Dedifferentiated amniotic fluid mesenchymal stem cell (primary cell): ENCODE measurements around the gene ANKS1B.
A peak's percentile ranks its signal among the peaks of the same experiment; 100 is the strongest.

Experiments used
- DNase-seq: peaks from one replicate; pipeline ENCODE4 v3.0.0-alpha.2; 2016; ENCODE audit errors: extremely low spot score

ANKS1B gene

GRCh38 chr12:98771811-98772752 lies 1212.7 kb downstream of the ANKS1B start:
- no peak for DNase-seq

- no peak for DNase-seq
These were observed 1214.5 kb downstream of the ANKS1B start for GRCh38 chr12:98770230-98770629.

- DNase-seq, result no peak
These were observed 1215.7 kb downstream of the ANKS1B start for GRCh38 chr12:98769068-98769467.

- no peak for DNase-seq
These were observed 1217.5 kb downstream of the ANKS1B start for GRCh38 chr12:98767248-98767647.

GRCh38 chr12:98763656-98764055 lies 1221.1 kb downstream of the ANKS1B start:
- DNase-seq, result no peak

- no peak for DNase-seq
These were observed 1226.4 kb downstream of the ANKS1B start for GRCh38 chr12:98758331-98758730.

GRCh38 chr12:98757455-98757854 lies 1227.3 kb downstream of the ANKS1B start:
- DNase-seq, result no peak

GRCh38 chr12:98755855-98756254 lies 1228.9 kb downstream of the ANKS1B start:
- peak; percentile 57 for DNase-seq

- DNase-seq, result peak; percentile 25
These were observed 1230.6 kb downstream of the ANKS1B start for GRCh38 chr12:98754095-98754494.

GRCh38 chr12:98752726-98753125 lies 1232.0 kb downstream of the ANKS1B start:
- peak; percentile 41 for DNase-seq

- no peak for DNase-seq
These were observed 1233.1 kb downstream of the ANKS1B start for GRCh38 chr12:98751580-98752115.

- DNase-seq, result no peak
These were observed 1234.2 kb downstream of the ANKS1B start for GRCh38 chr12:98750511-98750910.

- DNase-seq, result no peak
These were observed 1236.3 kb downstream of the ANKS1B start for GRCh38 chr12:98748463-98748862.

GRCh38 chr12:98745578-98746391 lies 1239.0 kb downstream of the ANKS1B start:
- DNase-seq, result no peak

- DNase-seq, result no peak
These were observed 1240.1 kb downstream of the ANKS1B start for GRCh38 chr12:98744680-98745079.

GRCh38 chr12:98743362-98743953 lies 1241.3 kb downstream of the ANKS1B start:
- DNase-seq, result no peak

GRCh38 chr12:98741556-98742265 lies 1243.0 kb downstream of the ANKS1B start:
- DNase-seq, result no peak

- DNase-seq, result no peak
These were observed 1243.6 kb downstream of the ANKS1B start for GRCh38 chr12:98741196-98741555.

GRCh38 chr12:98740751-98741150 lies 1244.0 kb downstream of the ANKS1B start:
- DNase-seq, result no peak

- no peak for DNase-seq
These were observed 1246.2 kb downstream of the ANKS1B start for GRCh38 chr12:98738539-98738938.

- DNase-seq, result no peak
These were observed 1246.7 kb downstream of the ANKS1B start for GRCh38 chr12:98738002-98738401.
